ENCODE measurements around the gene PADI3.

GRCh38 chr1:17200246-17200645, 48.7 kb upstream of the PADI3 start:
- TF ChIP-seq CTCF (IDR thresholded peaks at IDR 0.05), result no peak
- no peak for TF ChIP-seq POLR2A (IDR thresholded peaks at IDR 0.05)
